CD4-positive, alpha-beta T cell treated with Interleukin-1 beta for 1 hour (primary cell): ENCODE data around the gene DOCK2.

Experiments
- DNase-seq, 2 donors: peaks; one replicate each; pipeline ENCODE4 v3.0.0-alpha.2; 2020 to 2022

DOCK2 gene

DNA sequence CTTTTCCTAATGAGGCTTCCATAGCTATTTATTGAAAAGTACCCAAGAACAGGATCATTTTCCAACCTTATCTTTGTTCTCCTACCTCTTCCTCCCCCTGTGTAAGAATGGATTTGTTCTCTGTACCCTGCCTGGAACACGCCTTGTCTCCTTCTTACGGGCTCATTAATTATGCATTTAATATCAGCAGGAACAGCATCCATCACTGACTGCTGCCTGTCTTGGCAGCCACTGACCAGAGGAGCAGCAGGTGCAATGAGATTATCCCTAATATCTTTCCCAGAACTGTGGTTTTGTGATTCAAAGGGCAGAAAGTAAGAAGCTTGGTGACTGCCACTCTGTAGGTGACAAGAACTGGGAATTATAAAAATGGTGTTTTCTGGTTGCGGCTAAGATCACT lies 362.5 kb downstream of the DOCK2 start:
- no peak for DNase-seq

DNA sequence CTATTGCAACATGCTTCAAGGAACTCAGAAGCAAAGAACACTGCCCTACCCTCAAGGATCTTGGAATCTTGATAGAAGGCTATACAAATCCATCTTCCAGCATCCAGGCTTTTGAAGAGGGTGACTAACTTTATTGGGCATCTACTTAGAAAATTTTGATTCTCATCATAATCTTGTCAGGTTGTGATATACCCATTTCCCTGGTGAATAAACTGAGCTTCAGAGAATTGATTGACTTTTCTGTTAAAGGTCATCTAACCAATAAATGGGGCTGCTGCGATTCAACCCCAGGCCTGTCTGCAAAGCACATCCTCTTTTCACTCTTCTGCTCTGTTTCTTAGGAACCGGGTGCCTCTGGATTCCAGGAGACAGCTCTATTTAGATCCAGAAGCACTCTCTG lies 363.1 kb downstream of the DOCK2 start:
- DNase-seq = no peak

- no peak for DNase-seq
Observed at GRCh38 chr5:170006021-170006420, 368.9 kb downstream of the DOCK2 start.

- DNase-seq = no peak
Observed at GRCh38 chr5:170008376-170008775, 371.3 kb downstream of the DOCK2 start.

GRCh38 chr5:170010595-170010994 lies 373.5 kb downstream of the DOCK2 start:
- DNase-seq = no peak

- DNase-seq = no peak
Observed at GRCh38 chr5:170011751-170012150, 374.7 kb downstream of the DOCK2 start.

DNA sequence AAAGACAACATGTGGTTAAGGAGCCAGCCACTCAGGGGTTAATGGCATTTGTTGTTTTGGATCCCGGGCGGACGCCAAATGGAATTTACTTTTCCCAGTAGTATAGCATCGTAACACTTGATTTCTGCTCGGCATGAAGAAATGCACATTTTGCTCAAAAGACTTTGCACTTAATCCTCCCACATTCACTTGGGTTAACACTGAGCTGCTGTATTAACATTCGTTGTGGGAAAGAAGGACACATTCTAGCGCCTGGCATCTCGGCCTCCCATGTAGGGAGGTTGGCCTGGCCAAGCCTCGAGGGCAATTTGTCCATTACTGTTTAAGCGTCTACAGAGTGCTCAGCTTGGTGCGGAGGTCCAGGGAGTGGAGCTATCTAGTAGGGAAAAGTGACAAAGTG lies 375.5 kb downstream of the DOCK2 start:
- DNase-seq = no peak

DNA sequence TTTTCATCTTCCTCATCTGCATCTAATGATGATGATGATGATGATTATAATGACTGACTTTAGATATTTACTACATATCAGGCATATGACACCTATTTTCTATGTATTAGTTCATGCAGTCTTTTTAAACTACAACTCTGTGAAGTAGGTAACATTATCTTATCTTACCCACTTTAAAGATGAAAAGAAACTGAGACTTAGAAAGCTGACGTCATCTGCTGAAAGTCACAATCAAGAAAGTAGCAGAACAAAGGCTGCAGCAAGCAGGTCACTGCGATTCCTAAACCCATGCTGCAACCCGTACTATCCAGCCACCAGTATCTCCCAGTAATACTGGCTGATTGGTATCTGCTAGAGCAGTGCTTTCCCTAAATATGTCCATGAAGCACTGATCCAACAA lies 383.3 kb downstream of the DOCK2 start:
- no peak for DNase-seq

DNA sequence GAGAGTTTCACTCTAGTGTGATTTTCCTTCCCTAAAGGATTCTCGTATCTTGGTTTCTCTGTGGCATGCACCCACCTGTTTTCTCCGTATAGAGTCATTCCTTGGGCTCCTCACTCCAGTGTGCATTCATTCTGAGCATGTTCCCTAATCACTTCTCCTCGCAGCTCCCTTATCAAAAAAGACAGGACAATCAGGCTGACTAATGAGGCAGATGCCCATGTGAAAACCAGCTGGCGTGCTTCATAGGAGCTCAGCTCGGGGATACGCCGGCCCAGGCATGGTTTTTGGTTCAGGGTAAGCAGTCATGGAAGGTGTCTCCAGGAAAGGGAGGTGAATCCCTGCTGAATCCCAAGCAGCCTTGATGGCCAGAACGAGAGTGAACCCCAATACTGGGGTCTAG lies 384.4 kb downstream of the DOCK2 start:
- DNase-seq = no peak

- DNase-seq = no peak
Observed at GRCh38 chr5:170025853-170026252, 388.8 kb downstream of the DOCK2 start.

DNA sequence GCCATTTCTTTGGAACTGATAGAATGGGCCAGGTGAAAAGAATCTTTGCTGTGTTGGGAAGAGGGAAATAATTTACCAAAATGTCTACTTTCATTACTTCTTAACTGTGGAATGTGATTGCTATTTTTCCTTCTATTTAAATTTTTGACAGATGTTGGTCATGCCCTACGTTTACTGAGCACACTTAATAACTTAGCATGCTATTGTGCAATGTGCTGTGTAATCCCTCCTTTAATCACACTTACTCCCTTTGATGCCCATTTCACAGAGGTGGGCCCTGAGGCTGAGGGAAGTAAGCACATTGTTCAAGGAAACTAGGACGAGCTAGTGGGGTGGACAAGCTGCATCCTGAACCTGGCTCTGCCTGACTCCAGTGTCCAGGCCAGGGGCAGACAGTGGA lies 391.0 kb downstream of the DOCK2 start:
- DNase-seq = no peak

DNA sequence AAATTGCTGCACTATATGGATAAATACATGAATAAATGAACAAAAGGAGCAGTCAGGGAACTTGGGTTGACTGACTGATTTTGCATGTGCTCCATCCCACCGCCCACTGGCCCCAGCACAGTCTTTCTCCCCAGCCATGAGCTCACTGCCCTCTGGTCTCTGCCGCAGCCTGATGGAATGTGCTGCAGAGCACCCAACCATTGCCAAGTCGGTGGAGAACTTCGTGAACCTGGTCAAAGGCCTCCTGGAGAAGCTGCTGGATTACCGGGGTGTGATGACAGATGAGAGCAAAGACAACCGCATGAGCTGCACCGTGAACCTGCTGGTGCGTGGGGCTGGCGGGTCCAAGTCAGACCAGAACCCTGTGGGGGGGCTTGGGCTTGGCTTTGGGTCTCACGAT lies 397.2 kb downstream of the DOCK2 start:
- no peak for DNase-seq

DNA sequence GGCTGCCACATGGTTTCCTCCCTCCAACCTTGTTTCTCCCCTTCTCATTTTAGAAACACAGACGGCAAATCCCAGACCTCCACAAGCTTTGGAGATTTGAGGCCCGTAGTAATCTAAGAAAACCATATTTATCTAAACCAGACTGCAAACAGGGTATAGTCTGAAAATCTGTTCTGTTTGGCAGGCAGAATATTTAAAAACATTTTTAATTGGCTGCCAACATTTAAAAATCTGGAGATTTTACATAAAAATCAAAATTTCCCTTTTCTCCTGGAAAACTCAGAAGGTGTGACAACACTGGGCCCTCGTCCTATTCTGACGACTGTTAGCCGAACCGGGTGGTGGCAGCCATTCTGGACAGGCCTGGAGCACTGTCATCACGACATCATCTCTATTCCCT lies 401.2 kb downstream of the DOCK2 start:
- no peak for DNase-seq

GRCh38 chr5:170039830-170040229 lies 402.8 kb downstream of the DOCK2 start:
- DNase-seq = no peak

DNA sequence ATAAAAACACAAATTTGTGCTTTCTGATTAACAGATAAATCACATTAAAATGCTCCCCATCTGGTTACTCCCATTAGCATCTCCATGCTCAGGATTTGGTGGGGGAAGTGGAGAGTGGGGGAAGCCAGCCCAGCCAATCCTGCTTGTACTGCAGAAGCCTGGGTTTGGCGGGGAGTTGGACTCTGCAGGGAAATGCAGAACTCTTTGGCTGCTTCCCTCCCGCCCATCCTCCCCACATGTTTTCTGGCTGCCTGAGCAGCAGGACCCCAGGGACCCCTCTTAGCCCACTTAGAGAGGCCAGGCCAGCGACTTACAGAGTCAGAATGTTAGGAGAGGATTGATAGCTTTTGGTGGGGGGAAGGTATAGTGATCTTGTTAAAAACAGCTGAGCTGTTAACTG lies 409.2 kb downstream of the DOCK2 start:
- no peak for DNase-seq

DNA sequence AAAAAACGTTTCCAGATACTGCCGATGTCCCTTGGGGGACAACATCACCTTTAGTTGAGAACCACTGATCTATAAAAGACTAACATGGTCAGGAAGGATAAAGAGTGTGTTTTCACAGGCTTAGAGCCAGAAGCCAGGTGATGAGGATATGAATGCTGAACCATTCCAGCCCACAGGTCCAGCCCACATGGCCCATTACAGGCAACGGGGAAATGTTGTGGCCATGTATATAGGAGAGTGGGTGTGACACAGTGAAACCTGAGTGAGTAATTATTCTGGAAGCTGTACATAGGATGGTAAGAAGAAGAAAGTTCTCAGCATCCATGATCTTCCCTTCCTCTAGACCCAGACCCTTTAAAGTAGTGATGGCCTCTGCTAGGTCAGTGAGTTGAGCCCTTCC lies 412.6 kb downstream of the DOCK2 start:
- no peak for DNase-seq

DNA sequence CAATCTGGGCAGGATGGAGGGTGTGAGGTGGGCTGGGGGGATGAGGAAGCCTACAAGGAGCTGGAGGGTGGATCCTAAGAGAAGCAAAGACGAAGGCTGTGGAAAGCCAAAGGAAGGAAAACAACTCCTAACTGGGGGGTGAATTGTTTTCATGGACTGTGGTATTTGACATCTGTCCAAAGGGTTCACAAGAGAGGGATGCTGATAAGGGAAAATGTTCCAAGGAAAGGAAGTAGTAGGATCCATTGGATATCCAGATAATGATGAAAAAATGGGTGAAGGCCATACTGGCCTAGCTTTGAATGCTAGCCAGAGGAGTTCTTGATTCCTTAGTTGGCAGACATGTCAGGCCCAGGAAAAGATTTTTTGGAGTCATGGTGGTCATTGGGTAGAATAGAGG lies 416.8 kb downstream of the DOCK2 start:
- DNase-seq = no peak

- DNase-seq = no peak
Observed at GRCh38 chr5:170055606-170056005, 418.5 kb downstream of the DOCK2 start.

DNA sequence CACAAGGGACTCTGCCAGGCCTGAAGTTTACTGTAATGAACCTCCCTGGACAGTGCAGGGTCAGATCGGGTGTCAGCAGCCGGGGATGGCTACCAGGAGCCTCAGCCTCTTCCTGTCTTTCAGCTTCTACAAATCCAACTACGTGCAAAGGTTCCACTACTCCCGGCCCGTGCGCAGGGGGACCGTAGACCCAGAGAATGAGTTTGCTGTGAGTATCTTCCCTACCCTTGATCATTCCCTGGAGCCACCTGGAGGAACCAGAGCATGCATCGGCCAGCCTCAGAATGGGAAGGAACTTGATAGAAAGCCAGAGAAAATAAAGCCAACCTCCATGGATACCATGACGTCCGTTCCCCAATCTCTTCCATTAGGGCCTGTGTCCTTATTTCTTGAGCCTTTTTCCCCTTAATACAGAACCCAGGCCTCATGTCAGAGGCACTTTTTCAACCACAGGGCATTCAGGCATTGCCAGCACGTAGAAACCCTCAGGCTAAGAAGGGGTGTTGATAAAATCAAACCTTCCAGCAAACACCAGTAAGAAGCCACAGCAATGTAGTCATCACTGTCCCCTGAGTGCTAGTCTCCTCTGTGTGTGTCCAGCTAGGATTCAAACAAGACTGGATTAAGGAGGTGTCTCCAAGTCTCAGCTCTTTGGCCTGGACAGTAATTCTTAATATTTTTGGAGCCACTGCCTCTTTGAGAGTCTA lies 419.6 kb downstream of the DOCK2 start:
- no peak for DNase-seq

DNA sequence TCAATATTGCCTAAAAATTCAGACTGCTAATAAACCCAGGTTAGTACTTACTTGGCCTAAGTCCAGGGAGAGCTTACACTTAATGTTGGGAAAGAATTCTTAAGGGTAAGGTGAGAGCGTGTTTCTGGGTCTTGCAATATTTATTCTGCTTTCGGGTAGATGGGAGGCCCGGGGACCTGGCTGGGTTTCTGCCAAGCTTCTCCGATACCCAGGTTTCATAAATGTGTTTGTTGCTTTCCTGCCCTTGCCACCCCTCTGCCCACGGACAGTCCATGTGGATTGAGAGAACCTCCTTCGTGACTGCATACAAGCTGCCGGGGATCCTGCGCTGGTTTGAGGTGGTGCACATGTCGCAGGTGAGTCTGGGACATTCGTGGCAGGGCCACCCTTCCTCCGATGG lies 420.2 kb downstream of the DOCK2 start:
- DNase-seq = no peak

DNA sequence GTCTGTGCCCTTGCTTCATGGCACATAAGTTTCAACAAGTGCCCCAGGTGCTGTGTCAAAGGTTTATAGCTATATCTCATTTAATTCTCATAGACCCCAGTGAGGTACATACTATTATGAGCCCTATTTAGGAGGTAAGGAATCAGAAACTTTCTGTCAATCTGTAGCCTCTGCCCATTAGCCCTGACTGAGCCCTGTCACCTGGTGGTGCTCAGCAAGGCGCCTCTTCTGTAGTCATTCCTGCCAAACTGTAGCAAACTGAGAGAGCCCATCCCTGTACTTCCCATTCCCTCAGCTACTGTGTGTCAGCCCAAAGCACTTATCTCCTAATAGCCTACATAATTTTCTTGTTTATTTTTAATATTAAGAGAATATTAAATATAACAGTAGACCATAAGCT lies 422.1 kb downstream of the DOCK2 start:
- no peak for DNase-seq

DNA sequence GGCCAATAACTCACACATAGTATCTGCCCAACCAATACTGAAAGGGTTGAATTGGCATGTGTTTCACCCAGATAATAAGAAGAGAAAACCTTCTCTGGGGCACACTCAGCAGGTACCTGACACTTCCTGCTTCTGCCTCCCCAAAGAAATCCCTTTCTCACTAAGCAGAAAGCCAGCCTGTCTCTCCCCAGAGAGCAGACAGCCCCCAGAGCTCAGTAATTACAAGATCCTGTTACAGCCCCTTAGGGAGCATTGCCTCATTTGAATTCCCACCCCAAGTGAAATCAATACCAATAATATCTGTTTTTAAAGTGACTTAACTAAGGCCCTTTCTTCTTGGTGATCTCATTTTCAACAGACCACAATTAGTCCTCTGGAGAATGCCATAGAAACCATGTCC lies 430.1 kb downstream of the DOCK2 start:
- DNase-seq = no peak

- DNase-seq = no peak
Observed at GRCh38 chr5:170067574-170068170, 430.6 kb downstream of the DOCK2 start.

DNA sequence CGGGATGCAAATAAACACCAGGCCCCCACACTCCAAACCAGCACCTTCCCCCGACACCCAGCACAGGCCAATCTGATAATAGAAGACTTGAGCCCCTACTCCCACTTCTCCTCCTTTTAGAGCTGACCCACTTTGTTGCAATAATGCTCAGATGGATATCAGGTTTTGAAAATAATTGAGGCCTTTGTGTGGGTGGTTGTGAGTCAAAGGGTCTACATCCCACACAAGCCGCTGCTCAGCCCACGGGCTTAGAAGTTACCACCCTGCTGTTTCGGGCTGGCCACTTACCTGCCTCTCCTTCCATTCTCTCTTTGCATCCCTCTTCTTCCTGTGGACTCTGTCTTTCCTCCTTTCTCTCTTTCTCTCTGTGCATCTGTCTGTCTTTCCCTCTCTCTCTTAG lies 432.4 kb downstream of the DOCK2 start:
- no peak for DNase-seq
